ENCODE measurements around the gene IDH3G. TPM values are rescaled to one million over a fixed set of nuclear protein-coding genes. Genes with fewer than 3 reads are reported as not detected.
A peak's percentile ranks its signal among the peaks of the same experiment; 100 is the strongest.

Gene IDH3G
- total and polyA plus RNA-seq, 2 of the 8 experiments (the other 6 are each of a cell fraction or from before 2014, with no cell fraction given) = 39.4 to 66.7 TPM

DNA sequence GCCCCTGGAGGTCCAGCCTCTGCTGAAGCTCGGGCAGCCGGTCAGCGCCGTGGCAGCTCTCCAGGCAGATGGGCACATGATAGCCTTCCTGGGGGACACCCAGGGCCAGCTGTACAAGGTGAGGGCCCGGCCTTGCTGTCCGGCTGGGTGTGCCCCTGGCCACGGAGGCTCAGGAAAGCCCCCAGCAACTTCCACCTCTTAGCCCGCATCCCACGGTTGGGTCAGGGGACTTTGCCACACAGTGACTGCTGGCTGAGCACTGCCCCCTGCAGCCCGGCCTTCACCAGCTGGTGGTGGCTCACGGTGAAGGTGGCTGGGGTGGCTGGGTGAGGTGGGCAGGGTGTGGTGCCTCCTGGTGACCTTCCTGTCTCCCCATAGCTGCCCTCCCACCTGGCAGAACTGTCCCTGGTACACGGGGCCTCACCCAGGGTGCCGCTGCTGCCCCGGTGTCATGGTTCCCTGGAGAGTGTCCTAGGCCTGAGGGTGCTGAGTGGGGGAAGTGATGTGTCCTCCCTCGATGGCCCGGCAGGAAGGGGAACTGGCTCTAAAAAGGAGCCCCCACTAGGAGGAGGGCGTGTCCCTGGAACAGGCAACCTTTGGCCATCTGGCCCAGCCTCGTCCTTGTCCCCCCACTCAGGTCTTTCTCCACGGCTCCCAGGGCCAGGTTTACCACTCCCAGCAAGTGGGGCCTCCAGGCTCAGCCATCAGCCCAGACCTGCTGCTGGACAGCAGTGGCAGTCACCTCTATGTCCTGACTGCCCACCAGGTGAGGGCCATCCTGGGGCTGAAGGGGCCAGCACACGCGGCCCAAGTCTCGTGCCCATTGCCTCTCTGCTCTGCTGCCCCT is 25.6 kb downstream of the IDH3G start:
- ChIA-PET CTCF (ENCODE audit: partially characterized antibody) (interaction anchor here (0.7 to 1.9 kb wide), 9 partner anchors 10 to 171 kb away, joined by 3 to 10 read pairs (median 4); partner anchors contain the start of gene SRPK3), POLR2A (ENCODE audit: partially characterized antibody) (interaction anchor here (1.1 to 3.0 kb wide), 2 partner anchors 10 to 203 kb away, joined by 3 to 13 read pairs; partner anchors contain the start of gene HCFC1)
- TF ChIP-seq, protein P1, sequence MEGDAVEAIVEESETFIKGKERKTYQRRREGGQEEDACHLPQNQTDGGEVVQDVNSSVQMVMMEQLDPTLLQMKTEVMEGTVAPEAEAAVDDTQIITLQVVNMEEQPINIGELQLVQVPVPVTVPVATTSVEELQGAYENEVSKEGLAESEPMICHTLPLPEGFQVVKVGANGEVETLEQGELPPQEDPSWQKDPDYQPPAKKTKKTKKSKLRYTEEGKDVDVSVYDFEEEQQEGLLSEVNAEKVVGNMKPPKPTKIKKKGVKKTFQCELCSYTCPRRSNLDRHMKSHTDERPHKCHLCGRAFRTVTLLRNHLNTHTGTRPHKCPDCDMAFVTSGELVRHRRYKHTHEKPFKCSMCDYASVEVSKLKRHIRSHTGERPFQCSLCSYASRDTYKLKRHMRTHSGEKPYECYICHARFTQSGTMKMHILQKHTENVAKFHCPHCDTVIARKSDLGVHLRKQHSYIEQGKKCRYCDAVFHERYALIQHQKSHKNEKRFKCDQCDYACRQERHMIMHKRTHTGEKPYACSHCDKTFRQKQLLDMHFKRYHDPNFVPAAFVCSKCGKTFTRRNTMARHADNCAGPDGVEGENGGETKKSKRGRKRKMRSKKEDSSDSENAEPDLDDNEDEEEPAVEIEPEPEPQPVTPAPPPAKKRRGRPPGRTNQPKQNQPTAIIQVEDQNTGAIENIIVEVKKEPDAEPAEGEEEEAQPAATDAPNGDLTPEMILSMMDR (IDR thresholded peaks at IDR 0.05; ENCODE audit: control extremely low read depth in 1 of 3, insufficient read depth in 1 of 3, low read depth in 1 of 3, low read length in 3 of 3) = peak in 2 of 3 experiments; percentile 11 to 25; a peak in 1 of 4 replicates
- no peak for TF ChIP-seq BCL11A (IDR thresholded peaks at IDR 0.05; ENCODE audit: low read depth in 2 of 2, low read length in 2 of 2)
- no peaks in the 10 kb centered on the region for H3K36me3 ChIP-seq (ENCODE audit: control insufficient read depth in 2 of 4, insufficient read depth in 4 of 4, low read length in 3 of 4)
- no peak overlapping the region for H2BK5ac ChIP-seq (ENCODE audit: low read depth, low read length)
- H3K27me3 ChIP-seq (replicated peaks in 1 of 4; ENCODE audit: control insufficient read depth in 3 of 4, extremely low read depth in 1 of 4, insufficient read depth in 3 of 4, low read length in 3 of 4) = no peaks in the 10 kb centered on the region
- H3K56ac ChIP-seq (replicated peaks; ENCODE audit: insufficient read length, low read depth, low read length) = no peak overlapping the region
- H3K23me2 ChIP-seq (ENCODE audit: low read depth, low read length) = no peaks in the 10 kb centered on the region
- H3K18ac ChIP-seq (ENCODE audit: extremely low read depth, low read length) = no peak overlapping the region
- H4K8ac ChIP-seq (ENCODE audit: extremely low read depth, insufficient read depth, low read length) = no peak overlapping the region
- no peaks in the 10 kb centered on the region for H3K79me1 ChIP-seq (ENCODE audit: low read depth, low read length)
- H3K9ac ChIP-seq (replicated peaks in 1 of 4; ENCODE audit: extremely low read depth in 1 of 4, low read depth in 3 of 4, low read length in 3 of 4) = no peak overlapping the region
- H2BK120ac ChIP-seq (replicated peaks; ENCODE audit: low read depth, low read length) = no peak overlapping the region
- no peak overlapping the region for H2BK20ac ChIP-seq (ENCODE audit: low read length)
- H3K23ac ChIP-seq (ENCODE audit: insufficient read length) = no peak overlapping the region
- H2AFZ ChIP-seq (ENCODE audit: low read length) = no peak overlapping the region
- no peak overlapping the region for H3K14ac ChIP-seq (ENCODE audit: insufficient read length)
- H3K9me3 ChIP-seq (ENCODE audit: insufficient read depth in 2 of 2, low read depth in 1 of 2, low read length in 1 of 2) = no peaks in the 10 kb centered on the region
- H4K5ac ChIP-seq (ENCODE audit: insufficient read length, low read depth, low read length) = no peak overlapping the region
- H3K79me2 ChIP-seq (ENCODE audit: control insufficient read depth in 1 of 2, insufficient read depth in 2 of 2, low read length in 2 of 2) = no peaks in the 10 kb centered on the region
- H3K27ac ChIP-seq (ENCODE audit: low read depth, low read length) = no peak overlapping the region
- H3K4ac ChIP-seq (replicated peaks; ENCODE audit: insufficient read length, low read depth, low read length) = no peak overlapping the region
- H2BK15ac ChIP-seq (ENCODE audit: low read length) = no peak overlapping the region
- no peak overlapping the region for H2AK5ac ChIP-seq (ENCODE audit: low read depth, low read length)
- no peaks in the 10 kb centered on the region for H4K20me1 ChIP-seq (replicated peaks in 1 of 2; ENCODE audit: control insufficient read depth in 1 of 2, insufficient read depth in 2 of 2, low read length in 2 of 2)
- peaks cover 0 to 8% (median 4%) of the 10 kb centered on the region in 4 experiments; a peak in 5 of 7 replicates for H3K4me1 ChIP-seq (replicated peaks in 1 of 4; ENCODE audit: control insufficient read depth in 3 of 4, insufficient read depth in 4 of 4, low read length in 3 of 4)
- H3K4me3 ChIP-seq (ENCODE audit: extremely low read depth in 1 of 4, insufficient read depth in 2 of 4, low read depth in 3 of 4, low read length in 4 of 4) = no peak overlapping the region
- H4K91ac ChIP-seq (replicated peaks; ENCODE audit: insufficient read length, low read length) = no peak overlapping the region
- FAIRE-seq (no peak), DNase-seq (ENCODE audit: low read depth in 1 of 2, low spot score in 2 of 2) (no peak)
- WGBS, 2 experiments (ENCODE audit: extremely low coverage in 1 of 2, insufficient coverage in 1 of 2, insufficient read length in 1 of 2, insufficient replicate concordance in 2 of 2, low coverage in 1 of 2, low lambda C conversion rate in 2 of 2, missing lambda C conversion rate in 1 of 2) = 92% methylated on average over 11 of the region's 22 CpGs; no CpG with 5 or more reads in 1 of the 2 experiments
- H3K4me2 ChIP-seq (ENCODE audit: insufficient read depth in 1 of 2, low read depth in 2 of 2, low read length in 2 of 2) = no peak overlapping the region
- no peak overlapping the region for H2BK12ac ChIP-seq (ENCODE audit: low read depth, low read length)

All from H1 (cell line).